Measurements from ENCODE around the gene LPAR3.

- TF ChIP-seq, protein P1, sequence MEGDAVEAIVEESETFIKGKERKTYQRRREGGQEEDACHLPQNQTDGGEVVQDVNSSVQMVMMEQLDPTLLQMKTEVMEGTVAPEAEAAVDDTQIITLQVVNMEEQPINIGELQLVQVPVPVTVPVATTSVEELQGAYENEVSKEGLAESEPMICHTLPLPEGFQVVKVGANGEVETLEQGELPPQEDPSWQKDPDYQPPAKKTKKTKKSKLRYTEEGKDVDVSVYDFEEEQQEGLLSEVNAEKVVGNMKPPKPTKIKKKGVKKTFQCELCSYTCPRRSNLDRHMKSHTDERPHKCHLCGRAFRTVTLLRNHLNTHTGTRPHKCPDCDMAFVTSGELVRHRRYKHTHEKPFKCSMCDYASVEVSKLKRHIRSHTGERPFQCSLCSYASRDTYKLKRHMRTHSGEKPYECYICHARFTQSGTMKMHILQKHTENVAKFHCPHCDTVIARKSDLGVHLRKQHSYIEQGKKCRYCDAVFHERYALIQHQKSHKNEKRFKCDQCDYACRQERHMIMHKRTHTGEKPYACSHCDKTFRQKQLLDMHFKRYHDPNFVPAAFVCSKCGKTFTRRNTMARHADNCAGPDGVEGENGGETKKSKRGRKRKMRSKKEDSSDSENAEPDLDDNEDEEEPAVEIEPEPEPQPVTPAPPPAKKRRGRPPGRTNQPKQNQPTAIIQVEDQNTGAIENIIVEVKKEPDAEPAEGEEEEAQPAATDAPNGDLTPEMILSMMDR (IDR thresholded peaks at IDR 0.05) = no peak
- no peak for TF ChIP-seq ZFX (IDR thresholded peaks at IDR 0.05; ENCODE audit: borderline replicate concordance)
Measured at GRCh38 chr1:84896279-84896678, 3.3 kb upstream of the LPAR3 start.

All from 22Rv1 (cell line).